Vagina (tissue), 2 donors: ENCODE results near the gene TMC5. TPM values are rescaled to one million over a fixed set of nuclear protein-coding genes. Genes with fewer than 3 reads are reported as not detected.

Source experiments
- DNase-seq, 2 donors: peaks; one replicate each; pipeline ENCODE4 v3.0.0-alpha.2; 2017; ENCODE audit errors: extremely low spot score in 2 of 2
- H3K27ac ChIP-seq: fragments of 200-600 bp; sonication (generic); one replicate; pipeline ENCODE4 v1.5.1; 2019
- H3K27me3 ChIP-seq: fragments of 200-600 bp; sonication (generic); one replicate; pipeline ENCODE4 v1.5.1; 2019
- H3K36me3 ChIP-seq, 2 donors: fragments of 200-600 bp; sonication (generic); one replicate each; pipeline ENCODE4 v1.5.1; 2017 to 2019
- H3K4me1 ChIP-seq: fragments of 200-600 bp; sonication (generic); one replicate; pipeline ENCODE4 v1.5.1; 2019
- H3K4me3 ChIP-seq, 2 donors: fragments of 200-600 bp; sonication (generic); 1 replicate in 1 of 2; 2 replicates in 1 of 2; pipeline ENCODE4 v1.5.1; 2016 to 2019
- H3K9me3 ChIP-seq: fragments of 200-600 bp; sonication (generic); one replicate; pipeline ENCODE4 v1.5.1; 2019
- POLR2A ChIP-seq, 2 donors: fragments of 450-650 bp; IDR thresholded peaks; one replicate each; pipeline ENCODE4 v1.6.1; 2017; ENCODE audit warnings: antibody characterized with exemption in 2 of 2, mild to moderate bottlenecking in 2 of 2, moderate library complexity in 2 of 2
- POLR2AphosphoS5 ChIP-seq, 2 donors: sonication (generic); formaldehyde crosslinking; IDR thresholded peaks; one replicate each; pipeline ENCODE4 v1.9.0; 2017; ENCODE audit warnings: antibody characterized with exemption in 2 of 2, mild to moderate bottlenecking in 2 of 2, low read depth in 1 of 2; ENCODE audit not compliant: insufficient read depth in 1 of 2
- intact Hi-C: fragments of 100-400 bp; cut with DNase I; formaldehyde crosslinking; loops from one replicate; pipeline ENCODE4 v1.15.1; 2023
- total RNA-seq: library from RNA; depleted of rRNA; stranded (reverse); fragments of >200 nt; gene quantifications from one replicate; pipeline ENCODE4 v1.2.3, GENCODE V29; 2016
- TF ChIP-seq, protein P1 (sequence below), 3 experiments: fragments of 450-650 bp in 2 of 3; fragments of 200-600 bp in 1 of 3; sonication (generic) in 1 of 3; IDR thresholded peaks; one replicate each; pipeline ENCODE4 v1.5.1; 2017 to 2019; ENCODE audit warnings: antibody characterized with exemption in 3 of 3, mild to moderate bottlenecking in 2 of 3, moderate library complexity in 2 of 3

The TMC5 gene
- total RNA-seq, 1 donor from 2014 or later, result not detected

DNA sequence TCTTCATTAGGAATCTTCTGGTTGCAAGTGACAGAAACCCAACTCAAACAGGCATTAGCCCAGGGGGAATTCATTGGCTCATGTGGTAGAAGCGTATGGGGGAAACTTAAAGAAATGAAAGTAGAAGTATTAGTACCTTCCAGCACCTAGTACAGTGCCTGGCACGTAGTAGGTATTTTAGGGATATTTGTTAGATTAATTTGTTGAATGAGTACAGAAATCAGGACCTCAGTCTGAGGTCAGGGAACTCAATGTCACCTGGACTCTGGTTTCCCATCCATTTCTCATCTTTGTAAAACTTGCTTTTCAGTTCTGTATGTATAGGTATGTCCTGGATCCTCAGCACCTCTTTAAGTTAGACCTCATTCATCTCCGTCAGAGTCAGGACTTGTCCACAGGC is 32.5 kb downstream of the TMC5 start:
- Histone ChIP-seq H3K27me3 (no peaks in the 10 kb centered on the region), H3K9me3 (no peaks in the 10 kb centered on the region), H3K4me3 (no peak overlapping the region), H3K36me3 (no peaks in the 10 kb centered on the region), H3K27ac (no peak overlapping the region), H3K4me1 (no peaks in the 10 kb centered on the region)
- no peak for TF ChIP-seq POLR2AphosphoS5 (IDR thresholded peaks at IDR 0.05; ENCODE audit: insufficient read depth in 1 of 2, low read depth in 1 of 2)
- no peak for TF ChIP-seq POLR2A (IDR thresholded peaks at IDR 0.05)
- TF ChIP-seq, protein P1, sequence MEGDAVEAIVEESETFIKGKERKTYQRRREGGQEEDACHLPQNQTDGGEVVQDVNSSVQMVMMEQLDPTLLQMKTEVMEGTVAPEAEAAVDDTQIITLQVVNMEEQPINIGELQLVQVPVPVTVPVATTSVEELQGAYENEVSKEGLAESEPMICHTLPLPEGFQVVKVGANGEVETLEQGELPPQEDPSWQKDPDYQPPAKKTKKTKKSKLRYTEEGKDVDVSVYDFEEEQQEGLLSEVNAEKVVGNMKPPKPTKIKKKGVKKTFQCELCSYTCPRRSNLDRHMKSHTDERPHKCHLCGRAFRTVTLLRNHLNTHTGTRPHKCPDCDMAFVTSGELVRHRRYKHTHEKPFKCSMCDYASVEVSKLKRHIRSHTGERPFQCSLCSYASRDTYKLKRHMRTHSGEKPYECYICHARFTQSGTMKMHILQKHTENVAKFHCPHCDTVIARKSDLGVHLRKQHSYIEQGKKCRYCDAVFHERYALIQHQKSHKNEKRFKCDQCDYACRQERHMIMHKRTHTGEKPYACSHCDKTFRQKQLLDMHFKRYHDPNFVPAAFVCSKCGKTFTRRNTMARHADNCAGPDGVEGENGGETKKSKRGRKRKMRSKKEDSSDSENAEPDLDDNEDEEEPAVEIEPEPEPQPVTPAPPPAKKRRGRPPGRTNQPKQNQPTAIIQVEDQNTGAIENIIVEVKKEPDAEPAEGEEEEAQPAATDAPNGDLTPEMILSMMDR (IDR thresholded peaks at IDR 0.05), result no peak
- DNase-seq, result no peak
- intact Hi-C loops, result loop anchor here (5.0 kb wide), 1 partner anchor 1698 kb away; no protein-coding TSS in a partner anchor

DNA sequence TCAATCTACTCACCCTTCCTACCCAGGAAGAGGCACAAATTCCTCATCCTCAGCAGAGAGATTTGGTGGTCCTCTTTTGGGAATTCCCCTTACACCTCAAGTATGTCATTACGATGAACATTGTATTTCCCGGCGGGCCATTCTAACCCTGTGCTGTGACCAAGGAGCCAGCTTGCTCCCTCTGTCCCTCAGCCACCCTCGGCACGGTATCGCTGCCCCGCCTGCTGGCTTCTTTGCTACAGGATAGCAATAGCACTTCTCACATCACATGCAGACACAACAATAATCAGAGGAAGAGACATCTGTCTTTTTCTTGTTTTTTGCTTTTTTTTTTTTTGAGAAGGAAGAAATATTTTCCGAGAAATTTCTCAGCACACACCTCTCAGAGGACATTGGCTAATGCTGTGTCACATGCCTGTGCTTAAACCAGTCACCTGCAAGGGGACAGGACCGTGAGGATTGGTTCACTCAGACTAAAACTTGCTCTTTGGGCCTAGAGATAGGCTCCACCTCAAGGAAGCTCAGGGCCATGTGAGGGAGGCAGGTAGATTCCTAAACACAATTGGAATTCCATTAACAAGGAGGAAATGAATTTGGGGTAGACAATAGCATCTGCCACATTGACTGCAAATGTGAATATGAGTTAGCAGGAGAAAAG is 41.2 kb downstream of the TMC5 start:
- Histone ChIP-seq H3K4me3 (no peak overlapping the region), H3K27ac (no peak overlapping the region), H3K9me3 (no peaks in the 10 kb centered on the region), H3K27me3 (no peaks in the 10 kb centered on the region), H3K4me1 (no peaks in the 10 kb centered on the region), H3K36me3 (no peaks in the 10 kb centered on the region)
- intact Hi-C loops, result no loop called here
- DNase-seq, result no peak
- TF ChIP-seq, protein P1 (IDR thresholded peaks at IDR 0.05), result no peak
- TF ChIP-seq POLR2A (IDR thresholded peaks at IDR 0.05) (no peak), POLR2AphosphoS5 (IDR thresholded peaks at IDR 0.05; ENCODE audit: insufficient read depth in 1 of 2, low read depth in 1 of 2) (no peak)

DNA sequence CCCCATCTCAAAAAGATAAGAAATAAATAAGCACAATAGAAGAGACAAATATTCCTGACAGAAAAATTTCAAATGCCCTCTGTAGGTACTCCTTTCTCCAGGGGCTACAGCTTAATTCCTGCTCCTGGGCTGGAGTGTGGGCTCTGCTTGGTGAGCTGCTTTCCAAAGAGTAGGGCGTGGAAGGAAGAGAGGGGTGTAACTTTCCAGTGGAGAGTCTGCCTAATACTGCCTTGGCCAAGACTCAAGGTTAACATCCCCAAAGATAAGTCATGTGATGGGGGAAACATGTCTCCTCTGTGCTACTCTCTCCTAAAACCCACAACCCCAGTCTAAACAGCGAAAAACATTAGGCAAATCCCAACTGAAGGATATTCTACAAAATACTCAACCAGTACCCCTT is 42.7 kb downstream of the TMC5 start:
- Histone ChIP-seq H3K36me3 (no peaks in the 10 kb centered on the region), H3K4me3 (no peak overlapping the region), H3K27me3 (no peaks in the 10 kb centered on the region), H3K27ac (no peak overlapping the region), H3K9me3 (no peaks in the 10 kb centered on the region), H3K4me1 (no peaks in the 10 kb centered on the region)
- intact Hi-C loops, result no loop called here
- TF ChIP-seq, protein P1 (IDR thresholded peaks at IDR 0.05), result no peak
- TF ChIP-seq POLR2A (IDR thresholded peaks at IDR 0.05) (no peak), POLR2AphosphoS5 (IDR thresholded peaks at IDR 0.05; ENCODE audit: insufficient read depth in 1 of 2, low read depth in 1 of 2) (no peak)
- no peak for DNase-seq

DNA sequence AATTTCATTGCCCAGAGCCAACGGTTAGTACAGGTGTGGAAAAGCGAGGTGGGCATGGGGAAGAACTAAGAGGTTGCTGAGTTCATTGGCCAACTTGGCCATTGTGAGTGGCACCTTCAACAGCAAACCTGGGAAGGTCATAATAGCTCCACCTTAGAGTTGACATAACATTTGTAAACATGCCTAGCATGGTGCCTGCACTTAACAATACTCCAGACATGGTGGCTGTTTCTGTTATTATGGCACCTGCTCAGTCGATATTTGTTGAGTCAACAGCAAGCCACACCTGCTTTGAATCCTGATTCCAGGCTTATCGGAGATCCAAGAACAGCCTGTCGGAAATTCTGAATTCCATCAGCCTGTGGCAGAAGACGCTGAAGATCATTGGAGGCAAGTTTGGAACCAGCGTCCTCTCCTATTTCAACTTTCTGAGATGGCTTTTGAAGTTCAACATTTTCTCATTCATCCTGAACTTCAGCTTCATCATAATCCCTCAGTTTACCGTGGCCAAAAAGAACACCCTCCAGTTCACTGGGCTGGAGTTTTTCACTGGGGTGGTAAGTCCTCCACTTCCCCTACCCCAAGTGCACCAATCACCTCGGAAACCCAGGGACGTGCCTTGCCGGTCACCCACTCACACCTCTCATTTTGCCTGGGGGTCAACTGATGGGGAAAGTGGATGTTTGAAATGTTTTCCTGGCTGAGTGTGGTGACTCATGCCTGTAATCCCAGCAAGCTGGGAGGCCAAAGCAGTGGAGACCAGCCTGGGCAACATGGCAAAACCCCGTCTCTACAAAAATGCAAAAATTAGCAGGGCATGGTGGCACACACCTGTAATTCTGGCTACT is 46.0 kb downstream of the TMC5 start:
- Histone ChIP-seq H3K4me3 (no peak overlapping the region), H3K27me3 (no peaks in the 10 kb centered on the region), H3K27ac (no peak overlapping the region), H3K36me3 (no peaks in the 10 kb centered on the region), H3K4me1 (no peaks in the 10 kb centered on the region), H3K9me3 (no peaks in the 10 kb centered on the region)
- no peak for DNase-seq
- intact Hi-C loops, result no loop called here
- TF ChIP-seq POLR2A (IDR thresholded peaks at IDR 0.05), result no peak
- TF ChIP-seq, protein P1 (IDR thresholded peaks at IDR 0.05), result no peak
- no peak for TF ChIP-seq POLR2AphosphoS5 (IDR thresholded peaks at IDR 0.05; ENCODE audit: insufficient read depth in 1 of 2, low read depth in 1 of 2)

DNA sequence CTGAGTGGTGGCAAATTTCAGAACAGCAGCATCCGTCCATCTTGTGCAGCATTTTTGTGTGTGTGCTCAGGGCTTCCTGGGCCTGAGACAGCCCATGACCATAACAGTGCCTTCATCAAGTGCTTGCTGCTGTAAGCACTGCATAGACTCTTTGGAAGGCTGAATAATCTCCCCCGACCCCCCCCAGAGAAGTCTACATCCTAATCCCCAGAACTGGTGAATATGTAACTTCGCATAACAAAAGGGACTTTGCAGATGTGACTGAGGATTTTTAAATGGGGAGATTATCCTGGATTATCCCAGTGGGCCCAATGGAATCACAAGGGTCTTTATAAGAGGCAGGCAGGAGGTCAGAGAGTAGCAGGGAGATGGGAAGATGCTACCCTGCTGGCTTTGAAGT is 50.6 kb downstream of the TMC5 start:
- Histone ChIP-seq H3K4me3 (no peak overlapping the region), H3K27me3 (no peaks in the 10 kb centered on the region), H3K27ac (no peak overlapping the region), H3K9me3 (no peaks in the 10 kb centered on the region), H3K36me3 (no peaks in the 10 kb centered on the region), H3K4me1 (no peaks in the 10 kb centered on the region)
- intact Hi-C loops, result no loop called here
- no peak for DNase-seq
- TF ChIP-seq, protein P1 (IDR thresholded peaks at IDR 0.05), result no peak
- no peak for TF ChIP-seq POLR2AphosphoS5 (IDR thresholded peaks at IDR 0.05; ENCODE audit: insufficient read depth in 1 of 2, low read depth in 1 of 2)
- TF ChIP-seq POLR2A (IDR thresholded peaks at IDR 0.05), result no peak
